Mesenchymal stem cell (in vitro differentiated cells and primary cell): ENCODE data around the gene PNMT.
A peak's percentile ranks its signal among the peaks of the same experiment; 100 is the strongest.

ENCODE experiments used
- DNase-seq: peaks from one replicate; pipeline ENCODE4 v3.0.0-alpha.2; 2013
- H2AFZ ChIP-seq: one replicate; pipeline ENCODE4 v1.6.1; 2013; ENCODE audit warnings: low read depth, mild to moderate bottlenecking, control low read depth, inconsistent platforms, low read length, moderate library complexity
- H2AK5ac ChIP-seq: 2 replicates; pipeline ENCODE4 v1.6.1; 2013; ENCODE audit warnings: low read length, moderate library complexity, mild to moderate bottlenecking, inconsistent platforms; ENCODE audit not compliant: severe bottlenecking
- H2BK120ac ChIP-seq: one replicate; pipeline ENCODE4 v1.6.1; 2013; ENCODE audit warnings: low read depth, mild to moderate bottlenecking, inconsistent platforms, low read length, moderate library complexity
- H2BK12ac ChIP-seq, 2 experiments: one replicate each; pipeline ENCODE4 v1.6.1; 2013; ENCODE audit warnings: inconsistent platforms in 2 of 2, low read length in 2 of 2, mild to moderate bottlenecking in 2 of 2, moderate library complexity in 2 of 2, control low read depth in 1 of 2
- H2BK15ac ChIP-seq: one replicate; pipeline ENCODE4 v1.6.1; 2013; ENCODE audit warnings: mild to moderate bottlenecking, low read depth, inconsistent platforms; ENCODE audit not compliant: poor library complexity, severe bottlenecking
- H2BK5ac ChIP-seq: 2 replicates; pipeline ENCODE4 v1.6.1; 2013; ENCODE audit warnings: low read depth, mild to moderate bottlenecking, low read length, control low read depth, inconsistent platforms; ENCODE audit not compliant: poor library complexity, severe bottlenecking
- H3K14ac ChIP-seq, 2 experiments: one replicate each; pipeline ENCODE4 v1.6.1; 2013; ENCODE audit warnings: inconsistent platforms in 2 of 2, low read length in 2 of 2, control low read depth in 1 of 2, mild to moderate bottlenecking in 1 of 2, moderate library complexity in 1 of 2
- H3K18ac ChIP-seq, 2 experiments: one replicate each; pipeline ENCODE4 v1.6.1; 2013; ENCODE audit warnings: inconsistent platforms in 2 of 2, low read length in 2 of 2, control low read depth in 1 of 2, low read depth in 1 of 2, mild to moderate bottlenecking in 1 of 2
- H3K23ac ChIP-seq, 2 experiments: one replicate each; pipeline ENCODE4 v1.6.1; 2013; ENCODE audit warnings: inconsistent platforms in 2 of 2, low read length in 2 of 2, mild to moderate bottlenecking in 2 of 2, moderate library complexity in 2 of 2, control low read depth in 1 of 2
- H3K27ac ChIP-seq: 2 replicates; pipeline ENCODE4 v1.5.1; 2013; ENCODE audit warnings: mild to moderate bottlenecking, moderate library complexity, low read length, control low read depth, inconsistent platforms; ENCODE audit not compliant: poor library complexity, severe bottlenecking
- H3K27me3 ChIP-seq, 2 experiments: 2 replicates each; pipeline versions ENCODE4 v1.6.1 to v1.7.0; 2013; ENCODE audit warnings: low read length in 2 of 2, mild to moderate bottlenecking in 2 of 2, moderate library complexity in 2 of 2, control low read depth in 1 of 2, inconsistent platforms in 1 of 2; ENCODE audit not compliant: control insufficient read depth in 1 of 2, insufficient read depth in 1 of 2
- H3K36me3 ChIP-seq, 2 experiments: 2 replicates each; pipeline versions ENCODE4 v1.6.1 to v1.7.0; 2013; ENCODE audit warnings: low read length in 2 of 2, control low read depth in 1 of 2, inconsistent platforms in 1 of 2, low read depth in 1 of 2, mild to moderate bottlenecking in 1 of 2; ENCODE audit not compliant: insufficient read depth in 2 of 2, control insufficient read depth in 1 of 2
- H3K4ac ChIP-seq, 2 experiments: one replicate each; pipeline ENCODE4 v1.6.1; 2013; ENCODE audit warnings: inconsistent platforms in 2 of 2, low read length in 2 of 2, mild to moderate bottlenecking in 2 of 2, moderate library complexity in 2 of 2, control low read depth in 1 of 2, low read depth in 1 of 2
- H3K4me1 ChIP-seq: 2 replicates; pipeline ENCODE4 v1.6.1; 2013; ENCODE audit warnings: low read depth, low read length, control low read depth; ENCODE audit not compliant: control insufficient read depth, insufficient read depth
- H3K4me2 ChIP-seq: 2 replicates; pipeline ENCODE4 v1.6.1; 2013; ENCODE audit warnings: low read length, mild to moderate bottlenecking, inconsistent platforms; ENCODE audit not compliant: poor library complexity, severe bottlenecking
- H3K4me3 ChIP-seq, 2 experiments: 2 replicates each; pipeline versions ENCODE4 v1.5.1 to v1.7.0; 2013; ENCODE audit warnings: low read length in 2 of 2, mild to moderate bottlenecking in 2 of 2, control low read depth in 1 of 2, low read depth in 1 of 2; ENCODE audit not compliant: insufficient read depth in 1 of 2
- H3K79me1 ChIP-seq: replicated peaks from 2 replicates; pipeline ENCODE4 v1.6.1; 2013; ENCODE audit warnings: mild to moderate bottlenecking, control low read depth, low read length, inconsistent platforms; ENCODE audit not compliant: poor library complexity, severe bottlenecking
- H3K9ac ChIP-seq: 2 replicates; pipeline ENCODE4 v1.7.0; 2013; ENCODE audit warnings: mild to moderate bottlenecking, low read length, moderate library complexity
- H3K9me3 ChIP-seq: 2 replicates; pipeline ENCODE4 v1.7.0; 2013; ENCODE audit warnings: mild to moderate bottlenecking, low read length; ENCODE audit not compliant: control insufficient read depth
- H4K8ac ChIP-seq: one replicate; pipeline ENCODE4 v1.6.1; 2013; ENCODE audit warnings: inconsistent platforms, mild to moderate bottlenecking, low read length, moderate library complexity
- H4K91ac ChIP-seq: one replicate; pipeline ENCODE4 v1.6.1; 2013; ENCODE audit warnings: mild to moderate bottlenecking, low read length, inconsistent platforms
- WGBS: methylation state at CpG from one replicate; pipeline ENCODE4 v1.1.7; 2013; ENCODE audit warnings: mixed read lengths; 5-methylcytosine and 5-hydroxymethylcytosine counted together

Gene PNMT

GRCh38 chr17:39635614-39636176 lies 32.6 kb upstream of the PNMT start:
- 65% methylated on average over 8 of the region's 8 CpGs for WGBS
- peaks cover 32% of the 10 kb centered on the region for H3K4me1 ChIP-seq
- no peak overlapping the region for H3K4me3 ChIP-seq
- peaks cover 12% of the 10 kb centered on the region for H3K79me1 ChIP-seq
- H3K27ac ChIP-seq, result no peak overlapping the region
- H3K14ac ChIP-seq, result no peak overlapping the region
- no peaks in the 10 kb centered on the region for H3K36me3 ChIP-seq
- no peak overlapping the region for H3K9ac ChIP-seq
- no peak overlapping the region for H2AFZ ChIP-seq
- no peak overlapping the region for H3K23ac ChIP-seq
- DNase-seq, result no peak
- no peak overlapping the region for H2BK15ac ChIP-seq
- H3K4me2 ChIP-seq, result no peak overlapping the region
- H3K4ac ChIP-seq, result no peak overlapping the region
- peaks cover 18% of the 10 kb centered on the region in 2 experiments for H3K27me3 ChIP-seq
- H4K91ac ChIP-seq, result no peak overlapping the region
- no peak overlapping the region for H2BK120ac ChIP-seq
- peak overlapping the region; percentile 7 for H2AK5ac ChIP-seq
- no peak overlapping the region for H2BK12ac ChIP-seq
- no peaks in the 10 kb centered on the region for H3K9me3 ChIP-seq
- H4K8ac ChIP-seq, result no peak overlapping the region
- H2BK5ac ChIP-seq, result no peak overlapping the region
- H3K18ac ChIP-seq, result no peak overlapping the region

GRCh38 chr17:39636587-39636926 lies 31.7 kb upstream of the PNMT start:
- Histone ChIP-seq H2AFZ (peak overlapping the region; percentile 34), H3K9ac (peak overlapping the region; percentile 93), H3K4me2 (peak overlapping the region; percentile 71), H2BK120ac (no peak overlapping the region), H4K8ac (peak overlapping the region; percentile 94), H3K36me3 (no peaks in the 10 kb centered on the region), H3K9me3 (no peaks in the 10 kb centered on the region), H3K27me3 (peaks cover 11 to 12% of the 10 kb centered on the region in 2 experiments), H3K14ac (no peak overlapping the region), H3K4ac (peak overlapping the region; percentile 59), H3K4me3 (peak overlapping the region; percentile 94 to 98), H2BK5ac (no peak overlapping the region), H2BK15ac (no peak overlapping the region), H3K4me1 (peaks cover 35% of the 10 kb centered on the region), H2BK12ac (no peak overlapping the region), H4K91ac (no peak overlapping the region), H3K79me1 (peaks cover 12% of the 10 kb centered on the region), H3K18ac (peak overlapping the region; percentile 64 to 70), H3K27ac (no peak overlapping the region), H3K23ac (no peak overlapping the region), H2AK5ac (peak overlapping the region; percentile 57)
- no peak for DNase-seq
- WGBS, result 45% methylated on average over 6 of the region's 6 CpGs

DNA sequence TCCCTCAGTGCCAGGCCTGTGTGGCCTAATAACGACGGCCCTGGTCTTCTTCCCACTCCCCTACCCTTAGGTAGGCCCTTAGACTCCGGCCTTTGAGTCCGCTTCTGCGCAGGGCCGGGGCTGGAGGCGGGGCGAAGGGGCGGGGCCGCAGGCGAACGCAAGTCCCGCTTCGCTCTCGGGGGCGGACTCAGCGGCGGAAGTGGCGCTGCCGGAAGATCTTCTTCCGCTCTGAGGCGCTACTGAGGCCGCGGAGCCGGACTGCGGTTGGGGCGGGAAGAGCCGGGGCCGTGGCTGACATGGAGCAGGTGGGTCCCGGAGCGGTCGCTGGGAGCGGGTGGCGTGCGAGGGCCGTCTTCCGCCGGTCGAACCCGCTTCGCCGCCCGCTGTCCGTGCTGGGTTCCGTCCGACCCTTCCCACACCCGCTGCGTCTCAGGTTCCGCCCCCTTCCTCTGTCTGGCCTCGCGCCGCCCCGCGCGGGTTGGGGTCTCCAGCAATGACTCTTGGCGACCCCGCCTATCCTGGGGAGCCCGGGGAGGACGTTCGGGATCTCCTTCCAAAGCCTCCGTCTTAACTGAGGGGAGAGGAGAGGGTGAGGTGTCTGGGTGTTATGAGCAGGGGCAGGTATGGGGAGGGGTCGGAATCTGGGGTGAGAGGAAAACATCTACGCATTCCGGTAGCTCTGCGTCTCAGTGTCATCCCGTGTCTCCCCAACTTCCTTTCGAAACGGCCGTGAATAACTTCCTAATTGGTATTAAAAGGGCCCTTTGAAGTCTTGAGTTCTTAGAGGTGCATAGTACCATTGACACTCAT lies 31.1 kb upstream of the PNMT start, which contains the start of gene STARD3:
STARD3 (plus strand) TSS at position 218 of the 810 bp plus-strand sequence. CDS start 16,388 bp downstream, outside the sequence.
- Histone ChIP-seq H2AFZ (peak within 1 kb of the TSS; percentile 96), H2AK5ac (peak within 1 kb of the TSS; percentile 57), H2BK12ac (no peak within 1 kb of the TSS), H2BK120ac (peak within 1 kb of the TSS; percentile 80), H2BK15ac (peak within 1 kb of the TSS; percentile 57), H3K79me1 (peaks cover 18% of the 10 kb centered on the region), H2BK5ac (peak within 1 kb of the TSS; percentile 81), H3K14ac (peak within 1 kb of the TSS in 1 of 2 experiments; percentile 85), H3K4me2 (peak within 1 kb of the TSS; percentile 91), H3K9me3 (no peaks in the 10 kb centered on the region), H3K27ac (no peak within 1 kb of the TSS), H3K4me1 (peaks cover 36% of the 10 kb centered on the region), H3K4ac (peak within 1 kb of the TSS; percentile 59 to 84), H3K27me3 (peaks cover 5 to 6% of the 10 kb centered on the region in 2 experiments), H4K91ac (peak within 1 kb of the TSS; percentile 87), H4K8ac (peak within 1 kb of the TSS; percentile 94), H3K4me3 (peak within 1 kb of the TSS; percentile 94 to 98), H3K18ac (peak within 1 kb of the TSS; percentile 85 to 94), H3K23ac (peak within 1 kb of the TSS in 1 of 2 experiments; percentile 87), H3K9ac (peak within 1 kb of the TSS; percentile 93), H3K36me3 (peaks cover 0 to 5% of the 10 kb centered on the region in 2 experiments)
- under 1% methylated on average over 63 of the region's 69 CpGs for WGBS
- DNase-seq, result peak; percentile 88

DNA sequence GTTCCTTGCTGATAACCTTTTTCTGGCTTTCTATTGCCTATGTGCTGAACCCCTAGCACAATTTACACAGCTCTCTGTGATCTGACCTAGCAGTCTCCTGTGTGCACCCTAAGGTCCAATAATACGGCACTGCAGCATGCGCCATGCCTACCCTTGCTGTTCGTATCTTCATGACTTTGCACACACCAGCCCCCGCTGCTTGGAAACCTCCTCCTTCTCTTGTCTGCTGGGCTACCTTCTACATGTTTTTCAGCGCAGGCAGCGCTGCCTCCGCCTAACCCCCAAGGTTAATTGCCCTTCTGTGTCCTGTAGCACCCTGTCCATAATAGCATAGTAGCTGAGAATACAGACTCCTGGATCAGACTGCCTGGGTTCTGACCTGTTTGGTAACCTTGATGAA lies 29.9 kb upstream of the PNMT start:
- Histone ChIP-seq H3K9me3 (no peaks in the 10 kb centered on the region), H3K18ac (peak overlapping the region in 1 of 2 experiments; percentile 13), H2BK5ac (no peak overlapping the region), H2BK15ac (no peak overlapping the region), H3K9ac (peak overlapping the region; percentile 93), H2BK120ac (no peak overlapping the region), H3K36me3 (peaks cover 0 to 7% of the 10 kb centered on the region in 2 experiments), H4K8ac (peak overlapping the region; percentile 43), H3K4me2 (peak overlapping the region; percentile 91), H3K4me1 (peaks cover 45% of the 10 kb centered on the region), H3K79me1 (peaks cover 27% of the 10 kb centered on the region), H3K23ac (no peak overlapping the region), H3K27me3 (no peaks in the 10 kb centered on the region), H4K91ac (no peak overlapping the region), H3K14ac (no peak overlapping the region), H3K27ac (no peak overlapping the region), H3K4me3 (peak overlapping the region; percentile 14 to 98), H2AK5ac (peak overlapping the region; percentile 33), H2BK12ac (no peak overlapping the region), H3K4ac (no peak overlapping the region), H2AFZ (no peak overlapping the region)
- no peak for DNase-seq
- WGBS, result 94% methylated on average over 7 of the region's 7 CpGs
